M059J (cell line): ENCODE data around the gene FOXR1. TPM values are rescaled to one million over a fixed set of nuclear protein-coding genes. Genes with fewer than 3 reads are reported as not detected.

Source experiments
- DNase-seq: peaks from one replicate; pipeline ENCODE4 v3.0.0-alpha.2; 2012; ENCODE audit warnings: low read depth
- total RNA-seq: library from RNA; depleted of rRNA; stranded (reverse); fragments of >200 nt; shearing (Covaris generic); gene quantifications from 2 replicates; pipeline ENCODE4 v1.2.3, GENCODE V29; 2014; rRNA removed

Gene FOXR1, protein sequence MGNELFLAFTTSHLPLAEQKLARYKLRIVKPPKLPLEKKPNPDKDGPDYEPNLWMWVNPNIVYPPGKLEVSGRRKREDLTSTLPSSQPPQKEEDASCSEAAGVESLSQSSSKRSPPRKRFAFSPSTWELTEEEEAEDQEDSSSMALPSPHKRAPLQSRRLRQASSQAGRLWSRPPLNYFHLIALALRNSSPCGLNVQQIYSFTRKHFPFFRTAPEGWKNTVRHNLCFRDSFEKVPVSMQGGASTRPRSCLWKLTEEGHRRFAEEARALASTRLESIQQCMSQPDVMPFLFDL
- total RNA-seq: not detected in 2 replicates

DNA sequence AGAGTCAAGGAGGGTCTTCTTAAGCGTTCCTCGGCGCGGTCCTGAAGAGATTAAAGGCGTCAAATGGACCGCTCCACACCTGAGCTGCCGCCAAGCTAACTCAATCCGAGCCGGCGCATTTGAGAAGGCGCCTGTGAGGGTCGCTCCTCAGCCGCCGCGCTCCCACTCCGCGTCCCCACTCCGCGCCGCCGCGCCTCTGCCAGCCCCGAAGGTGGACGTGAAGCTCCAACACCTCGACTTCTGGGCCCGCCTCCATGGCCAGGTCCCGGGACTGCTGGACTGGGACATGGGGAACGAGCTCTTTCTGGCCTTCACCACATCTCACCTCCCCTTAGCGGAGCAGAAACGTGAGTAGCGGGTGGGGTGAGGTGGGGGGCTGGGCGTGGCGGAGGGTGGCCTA lies at the start of gene FOXR1:
Gene FOXR1, plus strand, starts transcription at position 116 of the 400 bp plus-strand sequence. Its CDS starts 171 bp downstream, at position 287.
- DNase-seq: no peak

DNA sequence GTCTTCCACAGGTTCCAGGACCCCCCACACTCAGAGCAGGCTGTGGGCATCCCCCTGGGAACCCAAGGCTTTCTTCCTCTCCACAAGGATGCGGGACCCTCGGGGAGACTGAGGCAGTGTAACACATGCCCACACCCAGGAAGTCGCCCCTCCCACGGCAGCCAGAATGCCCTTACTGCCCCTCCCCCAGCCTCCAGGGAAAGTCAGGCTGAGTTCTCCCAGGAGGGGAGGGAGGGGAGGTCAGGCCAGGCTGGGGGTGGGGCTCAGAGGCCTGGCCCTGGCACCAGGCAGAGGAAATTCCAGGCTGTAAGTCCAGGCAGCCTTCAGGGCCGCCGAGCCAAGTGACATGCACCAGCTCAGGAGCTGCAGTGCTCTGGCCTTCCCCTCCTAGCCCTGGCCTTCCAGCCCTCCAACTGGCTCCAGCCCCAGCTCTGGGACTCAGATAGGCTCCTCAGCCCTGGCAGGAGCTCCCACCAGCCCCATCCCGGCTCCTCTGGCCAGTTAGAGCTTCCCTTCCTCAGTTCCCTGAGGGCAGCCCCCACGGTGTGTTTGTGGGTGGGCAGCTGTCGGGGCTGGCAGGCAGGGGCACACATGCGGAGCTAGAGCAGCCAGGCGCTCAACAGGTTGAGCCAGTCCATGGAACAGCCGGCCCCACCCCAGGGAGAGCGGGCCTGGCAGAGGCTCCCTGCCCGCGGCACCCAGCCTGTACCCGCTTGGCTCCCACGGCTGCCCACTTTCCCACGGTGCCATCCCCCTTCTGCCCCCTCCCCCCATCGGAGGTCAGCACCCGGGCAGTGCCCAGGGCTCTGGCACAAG lies 49.4 kb upstream of the FOXR1 start:
- DNase-seq: peak; percentile 89

DNA sequence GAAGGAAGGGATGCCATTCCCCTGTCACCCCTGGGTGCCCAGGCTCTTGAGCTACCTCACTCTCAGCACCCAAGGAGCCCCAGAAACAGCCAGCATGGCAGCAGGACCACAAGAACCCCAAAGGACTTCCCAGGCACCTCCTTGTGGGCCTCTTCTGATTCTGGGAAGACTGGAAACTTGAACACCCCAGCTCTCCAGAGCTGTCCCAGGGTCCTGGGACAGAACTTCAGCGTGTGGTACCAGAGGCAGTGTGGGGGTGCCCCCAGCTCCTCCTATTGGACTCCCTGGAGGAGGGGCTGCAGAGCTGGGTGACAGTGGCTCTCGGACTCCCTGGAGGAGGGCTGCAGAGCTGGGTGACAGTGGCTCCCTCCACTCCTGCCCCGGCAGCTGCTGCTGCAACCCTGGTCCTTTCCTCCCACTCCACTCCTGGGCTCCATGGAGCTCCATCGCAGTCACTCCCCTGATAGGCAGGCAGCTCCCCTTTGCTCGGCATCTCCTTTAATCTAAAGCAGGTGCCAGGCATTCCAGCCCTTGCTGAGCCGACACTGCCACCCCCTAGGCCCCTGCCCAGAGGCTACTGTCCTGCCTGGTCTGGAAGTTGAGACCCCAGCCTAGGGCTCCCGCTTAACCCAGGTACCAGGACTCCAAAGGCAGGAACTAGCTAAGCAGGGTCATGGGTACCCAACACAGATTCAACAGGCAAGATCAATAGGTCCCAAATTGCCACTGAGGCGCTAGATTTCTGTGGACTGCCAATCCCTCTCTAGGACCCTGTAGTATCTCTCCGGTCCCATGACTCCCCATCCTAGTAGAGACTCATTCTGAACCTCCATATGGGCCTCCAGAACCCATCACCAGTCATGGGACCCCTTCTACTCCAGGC lies 48.6 kb upstream of the FOXR1 start:
- peak; percentile 22 for DNase-seq

DNA sequence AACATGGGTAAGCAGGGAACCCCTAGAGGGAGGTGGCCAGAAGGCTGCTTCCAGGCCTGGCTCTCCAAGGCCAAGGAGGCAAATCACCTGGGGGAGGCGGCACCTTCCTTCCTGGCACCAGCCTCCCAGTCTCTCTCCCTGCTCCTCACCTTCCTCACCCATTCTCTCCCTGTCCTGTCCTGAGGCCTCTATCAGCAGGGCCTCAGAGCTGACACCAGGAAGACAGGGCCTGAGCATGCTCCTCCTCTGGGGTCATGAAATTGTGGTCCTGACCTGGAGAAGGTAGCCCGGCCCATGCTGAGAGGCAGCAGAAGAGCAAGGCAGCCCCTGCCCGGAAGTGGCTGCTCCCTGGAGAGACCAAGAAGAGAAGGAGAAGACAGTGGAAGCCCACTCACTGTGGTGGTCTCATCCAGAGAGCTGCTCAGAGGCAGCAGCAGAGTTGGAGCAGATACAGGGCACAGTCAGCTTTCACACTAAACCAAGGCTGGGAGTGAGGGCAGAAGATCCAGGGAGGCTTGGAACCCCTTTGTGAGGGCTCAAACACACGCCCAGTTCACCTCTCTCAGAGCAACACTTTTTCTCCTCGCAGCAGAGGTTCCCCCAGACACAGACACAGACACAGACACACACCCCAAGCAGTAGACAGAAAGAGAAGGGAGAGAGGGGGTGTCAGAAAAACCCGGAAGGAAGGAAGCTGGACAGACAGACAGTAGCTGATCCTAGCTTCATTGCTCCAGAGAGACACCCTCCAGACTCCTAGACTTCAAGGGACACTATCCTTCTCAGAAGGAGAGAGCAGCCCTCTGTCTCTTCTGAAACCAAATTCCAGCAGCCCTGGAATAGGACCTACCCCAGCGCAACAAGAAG lies 47.6 kb upstream of the FOXR1 start:
- DNase-seq: peak; percentile 28

DNA sequence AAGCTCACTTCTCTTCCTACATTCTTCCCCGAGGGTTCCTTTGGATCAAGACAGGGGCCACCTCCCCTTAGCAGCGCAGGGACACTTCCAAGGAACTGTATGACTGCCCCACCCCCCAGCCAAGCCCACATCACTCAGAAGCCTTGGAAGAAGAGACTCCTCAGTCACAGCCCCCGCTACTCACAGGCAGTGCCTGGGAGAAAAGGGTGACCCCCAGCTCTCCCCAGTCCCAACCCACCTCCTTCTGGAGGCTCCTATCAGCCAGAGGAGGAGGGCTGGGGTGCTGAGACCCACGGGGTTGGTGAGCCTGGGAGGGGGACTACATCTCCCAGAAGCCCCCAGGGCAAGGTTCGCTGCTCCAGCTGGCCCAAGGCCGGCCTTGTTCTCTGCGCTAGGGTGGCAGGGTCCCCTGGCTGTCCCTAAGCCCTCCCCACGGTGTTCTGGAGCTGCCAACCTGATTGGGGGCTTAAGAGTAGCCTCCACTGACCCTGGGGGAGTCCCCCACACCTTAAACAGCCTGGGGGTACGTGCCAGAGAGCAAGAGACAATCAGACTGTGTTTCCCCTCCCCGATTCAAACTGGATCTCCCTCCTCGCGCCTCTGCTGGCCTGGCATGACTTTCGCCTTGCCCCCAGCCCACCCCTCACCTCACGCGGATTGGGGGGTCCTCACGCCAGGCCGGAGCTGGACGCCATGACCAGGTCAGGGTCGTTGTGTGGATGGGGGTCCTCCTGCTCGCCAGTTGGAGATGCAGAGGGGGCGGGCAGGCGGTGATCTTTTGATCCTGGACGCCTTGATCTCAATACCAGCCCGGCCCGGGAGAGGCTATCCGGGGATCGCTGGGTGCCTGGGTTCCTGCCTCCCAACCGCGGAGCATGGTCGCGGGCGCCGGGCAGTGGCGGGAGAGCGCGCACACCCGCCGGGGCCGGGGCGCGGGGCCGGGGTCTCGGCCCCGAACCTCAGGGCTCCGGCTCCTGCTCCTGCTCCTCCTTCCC lies 46.7 kb upstream of the FOXR1 start:
- peak; percentile 63 for DNase-seq

DNA sequence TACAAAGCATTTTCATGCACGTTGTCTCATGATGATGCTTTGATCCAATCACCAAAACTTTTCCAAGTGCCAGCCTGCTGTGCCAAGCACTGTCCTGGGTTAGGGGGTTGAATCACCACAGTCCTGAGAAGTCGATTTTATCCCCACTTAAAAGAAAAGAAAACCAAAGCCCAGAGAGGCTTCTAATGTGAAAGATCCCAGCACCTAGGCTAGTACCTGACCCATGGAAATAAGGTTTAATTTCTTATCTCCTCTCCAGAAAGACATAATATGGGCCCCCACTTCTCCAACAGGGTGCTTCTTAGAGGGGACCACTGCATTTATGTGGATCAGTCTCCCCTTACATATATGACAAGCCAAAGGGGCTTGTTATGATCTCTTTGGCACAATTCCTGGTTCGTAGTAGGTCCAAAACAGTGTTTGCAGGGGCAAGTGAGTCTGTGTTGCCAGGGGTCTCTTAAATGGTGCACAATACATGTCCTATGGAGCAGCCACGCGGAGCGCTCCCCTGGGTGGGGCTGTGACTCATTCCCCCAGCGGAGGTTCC lies 43.9 kb upstream of the FOXR1 start:
- DNase-seq: peak; percentile 35

DNA sequence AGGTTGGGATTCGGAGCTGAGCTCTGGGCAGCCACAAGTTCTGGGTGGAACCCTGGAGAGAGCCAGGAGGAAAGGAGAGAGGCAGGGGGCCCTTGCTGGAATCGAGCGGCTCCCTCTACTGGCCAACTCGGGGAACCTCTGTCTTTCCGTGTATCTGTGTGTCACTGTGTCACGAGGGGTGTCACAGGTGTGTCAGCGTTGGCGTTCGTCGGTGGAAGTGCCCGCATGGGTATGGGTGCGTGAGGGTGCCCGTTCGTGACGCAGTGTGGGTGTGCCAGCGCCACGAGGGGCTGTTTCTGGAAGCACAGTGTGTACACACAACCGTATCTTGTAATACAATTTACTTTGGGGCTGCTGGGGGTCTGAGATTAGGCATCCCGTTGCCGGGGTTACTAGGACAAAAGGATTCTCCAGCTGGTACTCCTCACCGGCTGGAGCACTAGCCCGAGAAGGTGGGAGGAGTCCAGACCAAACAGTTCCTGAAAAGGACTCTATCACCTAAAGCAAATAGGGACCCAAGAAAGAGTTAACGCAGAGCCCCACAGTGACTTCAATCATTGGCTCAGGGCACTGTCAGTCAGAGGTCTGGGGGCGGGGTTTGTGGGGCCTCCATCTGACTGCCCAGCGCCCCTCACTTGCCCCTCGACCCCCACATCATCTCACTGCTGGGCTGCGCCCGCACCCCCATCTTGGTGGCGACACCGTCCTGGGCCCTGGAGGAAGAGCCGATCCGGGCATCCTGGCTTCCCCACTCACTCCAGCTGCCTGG lies 43.3 kb upstream of the FOXR1 start:
- peak; percentile 94 for DNase-seq

DNA sequence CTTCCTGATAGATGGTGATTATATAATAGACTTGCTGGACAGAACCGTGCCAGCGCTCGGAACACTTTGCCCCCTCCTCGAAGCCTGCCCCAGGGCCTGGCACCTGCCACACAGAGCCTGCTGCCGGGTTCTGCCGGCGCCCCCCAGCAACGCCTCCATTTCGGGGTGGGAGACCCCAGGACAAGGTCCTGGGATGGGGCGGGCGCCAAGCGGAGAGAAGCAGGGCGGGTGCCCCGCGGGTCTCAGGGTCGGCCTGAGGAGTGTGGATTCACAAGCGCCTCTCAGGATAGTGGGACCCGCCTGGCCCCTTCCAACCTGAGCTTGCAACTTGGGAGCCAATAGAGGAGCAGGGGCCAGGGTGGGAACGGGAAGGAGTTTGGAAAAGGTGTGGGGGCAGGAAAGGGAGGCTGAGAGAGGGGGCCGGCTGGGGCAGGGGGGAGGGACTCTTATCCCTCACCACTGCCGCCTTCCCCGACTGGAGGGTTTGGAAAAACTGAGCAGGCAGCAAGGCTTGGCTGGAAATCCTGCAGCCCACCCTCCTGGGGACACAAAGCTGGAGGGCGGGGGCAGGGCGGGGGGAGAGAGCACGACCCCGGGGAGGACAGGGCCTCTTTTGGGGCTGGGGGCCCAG lies 42.6 kb upstream of the FOXR1 start:
- peak; percentile 72 for DNase-seq

DNA sequence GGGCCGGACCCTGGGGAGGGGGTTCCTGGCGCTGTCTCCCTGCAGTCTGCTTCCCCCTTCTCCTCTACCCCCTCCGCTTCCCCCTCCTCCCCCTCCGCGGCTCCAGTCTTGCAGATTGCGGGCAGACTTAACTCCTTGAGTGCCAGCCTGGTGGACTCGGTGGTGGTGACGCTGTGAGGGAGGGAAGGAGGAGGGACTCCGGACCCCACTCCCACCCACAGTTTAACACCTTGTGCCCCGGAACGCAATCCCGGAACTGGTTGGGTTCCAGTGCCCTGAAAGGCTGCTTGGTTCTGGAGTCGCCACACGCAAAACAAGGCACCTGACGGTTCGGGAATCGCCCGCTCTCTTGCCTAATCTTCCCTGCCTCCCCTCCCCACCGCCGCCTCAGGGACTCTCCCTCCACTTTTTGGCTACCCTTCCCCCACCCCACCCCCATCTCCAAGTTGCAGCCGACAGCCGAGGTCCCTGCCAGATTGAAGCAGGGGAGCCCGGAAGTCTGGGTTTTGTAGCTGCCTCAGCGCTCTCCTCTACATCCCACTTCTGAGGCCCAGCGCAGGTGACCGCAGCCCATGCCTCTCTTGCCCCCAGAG lies 42.0 kb upstream of the FOXR1 start:
- DNase-seq: peak; percentile 87

DNA sequence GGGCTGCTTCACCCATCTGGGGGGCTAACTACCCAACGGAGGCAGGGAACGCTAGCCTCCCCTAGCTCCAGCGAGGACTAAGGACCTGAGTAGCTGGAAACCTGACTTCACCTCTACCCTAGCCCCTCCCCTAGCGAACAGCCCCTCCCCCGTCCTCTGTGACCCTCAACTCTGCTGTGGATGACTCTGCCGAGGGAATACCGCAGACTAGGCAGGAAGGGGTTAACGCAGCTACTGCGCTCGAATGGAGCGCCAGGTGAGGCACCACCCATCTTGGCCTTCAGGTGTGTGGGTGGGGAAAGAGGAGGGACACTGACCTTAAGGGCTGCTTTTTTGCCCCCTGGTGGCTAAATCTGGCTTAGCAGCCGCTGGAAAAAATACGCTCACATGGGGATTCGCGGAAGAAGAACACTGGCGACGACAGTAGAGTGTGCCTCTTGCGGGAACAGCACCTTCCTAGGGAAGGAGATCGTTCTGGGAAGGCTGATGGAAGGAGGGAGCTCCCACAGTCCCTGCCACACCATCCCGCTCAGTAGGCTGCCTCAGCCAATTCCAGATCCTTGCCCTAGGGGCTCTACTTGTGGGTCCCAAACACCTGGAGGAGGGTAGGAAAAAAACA lies 41.4 kb upstream of the FOXR1 start:
- DNase-seq: peak; percentile 80

DNA sequence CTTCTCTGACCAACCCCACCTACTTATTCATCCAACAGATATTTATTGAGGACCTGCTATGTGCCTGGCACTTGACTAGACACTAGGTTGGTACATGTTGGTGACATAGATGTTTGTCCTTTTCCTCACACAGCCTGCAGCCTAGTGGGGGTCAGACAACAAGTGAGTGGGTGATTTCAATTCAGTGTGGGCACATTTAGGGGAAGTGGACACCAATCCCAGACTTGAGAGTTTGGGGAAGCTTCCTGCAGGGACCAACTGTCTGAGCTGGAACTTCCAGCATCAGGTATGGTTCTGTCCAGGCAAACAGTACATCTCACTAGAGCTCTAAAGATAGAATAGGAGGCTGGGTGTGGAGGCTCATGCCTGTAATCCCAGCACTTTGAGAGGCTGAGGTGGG lies 40.0 kb upstream of the FOXR1 start:
- no peak for DNase-seq

DNA sequence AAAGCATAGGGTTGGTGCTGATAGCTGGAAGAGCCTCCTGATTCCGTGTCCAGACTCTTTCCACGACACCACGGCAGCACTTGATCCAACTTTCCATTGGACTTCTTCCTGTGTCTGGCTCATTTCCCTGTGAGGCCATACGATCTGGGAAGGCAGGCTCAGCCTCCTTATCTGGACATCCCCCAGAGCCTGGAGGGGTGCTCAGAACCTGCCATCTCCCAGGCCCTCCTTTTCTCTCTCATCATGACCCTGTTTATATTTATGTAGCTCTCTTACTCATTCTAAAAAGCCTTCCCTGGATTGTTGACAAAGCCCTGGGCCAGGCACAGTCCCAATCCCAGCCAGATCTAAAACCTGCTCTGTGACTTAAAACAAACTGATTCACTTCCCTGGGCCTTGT lies 38.1 kb upstream of the FOXR1 start:
- peak; percentile 34 for DNase-seq

DNA sequence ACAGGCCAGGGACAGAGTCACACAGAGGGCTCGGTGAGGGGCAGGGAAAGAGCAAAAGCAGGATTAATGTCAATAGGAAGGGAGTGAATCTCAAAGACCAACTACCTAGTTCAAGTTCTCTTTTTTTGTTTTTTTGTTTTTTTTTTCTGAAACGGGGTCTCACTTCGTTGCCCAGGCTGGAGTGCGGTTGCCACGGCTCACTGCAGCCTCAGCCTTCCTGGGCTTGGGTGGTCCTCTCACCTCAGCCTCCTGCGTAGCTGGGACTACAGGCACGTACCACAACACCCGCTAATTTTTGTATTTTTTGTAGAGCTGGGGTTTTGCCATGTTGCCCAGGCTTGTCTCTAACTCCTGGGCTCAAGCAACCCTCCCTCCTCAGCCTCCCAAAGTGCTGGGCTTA lies 36.2 kb upstream of the FOXR1 start:
- no peak for DNase-seq

DNA sequence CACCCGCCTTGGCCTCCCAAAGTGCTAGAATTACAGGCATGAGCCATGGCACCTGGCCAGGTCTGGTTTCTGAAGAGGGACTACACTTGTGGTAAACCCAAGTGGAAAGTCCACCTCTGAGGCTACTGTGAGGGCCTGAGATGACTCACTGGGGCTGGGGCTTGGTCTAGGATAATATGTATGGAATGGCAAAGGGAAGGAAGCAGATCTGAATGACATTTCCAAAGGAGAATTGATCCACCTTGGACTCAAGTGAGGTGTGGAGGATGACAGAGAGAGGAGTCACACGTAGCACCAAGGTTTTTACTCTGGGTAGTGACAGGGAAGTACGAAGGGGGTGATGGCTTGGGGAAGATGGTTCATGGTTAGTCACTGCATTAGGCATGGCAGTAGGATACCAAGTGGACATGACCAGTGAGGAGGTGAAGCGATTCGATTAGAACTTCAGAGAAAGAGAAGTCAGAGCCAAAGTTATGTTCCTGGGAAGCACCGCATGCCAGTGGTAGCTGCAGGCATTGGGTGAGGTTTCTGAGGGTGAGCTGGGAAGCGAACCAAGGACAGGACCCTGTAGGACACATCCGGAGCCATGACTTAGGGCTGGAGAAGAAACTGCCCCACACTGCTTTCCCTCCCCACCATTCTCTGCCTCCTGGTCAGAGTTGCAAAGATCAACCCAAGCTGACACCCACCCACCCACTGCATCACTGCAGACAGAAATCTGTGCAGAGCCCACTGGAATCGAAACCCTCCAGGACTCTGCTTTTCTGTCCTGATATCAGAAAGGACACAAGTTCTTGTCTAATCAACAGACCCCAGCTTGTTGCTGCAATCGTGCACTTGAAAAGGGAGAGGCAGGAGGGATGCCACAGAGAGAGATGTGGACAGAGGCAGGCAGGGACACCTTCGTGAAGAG lies 32.8 kb upstream of the FOXR1 start:
- peak; percentile 95 for DNase-seq

DNA sequence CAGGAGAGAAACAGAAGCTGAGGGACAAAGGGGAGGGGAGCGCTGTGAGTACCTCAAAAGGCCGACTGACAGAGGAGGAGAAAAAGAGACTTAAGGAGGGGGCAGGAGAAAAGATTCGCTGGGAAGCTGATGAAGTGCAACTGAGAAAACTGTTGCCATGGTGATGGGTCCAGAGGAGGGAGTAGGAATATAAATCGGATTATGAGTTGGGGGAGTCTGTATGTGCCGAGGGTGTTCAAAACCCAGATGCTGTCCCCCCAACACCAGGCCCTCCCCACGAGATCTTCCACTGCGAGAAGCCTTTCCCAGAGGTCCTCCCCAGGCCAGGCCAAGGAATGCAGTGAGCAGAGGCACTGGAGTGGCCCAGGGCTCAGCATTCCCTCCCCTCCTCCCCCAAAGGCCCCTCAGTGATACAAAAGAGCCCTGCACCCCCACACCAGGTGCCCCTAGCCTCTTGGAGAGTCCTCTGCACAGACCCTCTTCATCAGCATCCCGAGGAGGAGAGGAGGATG lies 32.1 kb upstream of the FOXR1 start:
- no peak for DNase-seq

DNA sequence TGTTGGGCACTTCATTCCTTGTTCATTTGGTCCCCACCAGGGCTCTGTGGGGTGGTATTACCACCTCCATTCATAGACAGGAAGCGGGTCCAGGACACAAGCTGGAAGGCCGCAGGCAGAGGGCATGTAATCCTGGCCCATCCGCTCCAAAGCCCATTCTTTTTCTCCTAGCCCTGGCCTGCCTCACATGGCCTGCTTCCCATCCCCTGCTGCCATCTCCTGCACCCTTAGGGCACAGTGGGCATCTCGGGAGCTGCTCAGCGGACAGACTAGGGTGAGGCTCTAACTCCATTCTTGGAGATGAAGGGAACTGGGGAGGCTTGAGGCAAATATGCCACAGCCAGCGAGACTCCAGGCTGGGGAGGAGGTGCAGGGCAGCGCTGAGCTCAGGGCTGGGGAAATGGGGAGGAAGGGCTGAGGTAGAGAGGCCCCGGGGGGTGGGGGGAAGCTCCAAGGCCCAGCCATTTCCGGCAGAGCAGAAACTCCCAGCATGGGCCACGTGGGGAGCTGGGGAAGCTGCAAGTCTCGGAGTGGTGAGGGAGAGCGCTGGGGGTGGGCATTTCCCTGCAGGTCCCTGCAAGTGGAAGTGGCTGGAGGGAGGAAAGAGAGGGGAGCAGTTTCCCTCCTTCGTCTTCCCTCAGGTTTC lies 31.5 kb upstream of the FOXR1 start:
- DNase-seq: no peak
